PFSK-1 (cell line): ENCODE measurements around the gene ZNF407.

Experiments used
- FOXP2 ChIP-seq: optimal IDR thresholded peaks from 2 replicates; pipeline ENCODE3; 2011; ENCODE audit warnings: borderline replicate concordance, control low read depth, inconsistent platforms; ENCODE audit not compliant: insufficient read depth; ENCODE audit errors: extremely low read length, extremely low read depth
- POLR2AphosphoS5 ChIP-seq: IDR thresholded peaks from 2 replicates; pipeline ENCODE4 v1.6.1; 2012; ENCODE audit warnings: low read depth, mild to moderate bottlenecking, control low read depth, low read length, moderate library complexity
- SIN3A ChIP-seq: IDR thresholded peaks from 2 replicates; pipeline ENCODE4 v1.6.1; 2012; ENCODE audit warnings: mild to moderate bottlenecking, low read length, moderate library complexity, borderline replicate concordance; ENCODE audit not compliant: insufficient read depth
- TAF1 ChIP-seq: IDR thresholded peaks from 2 replicates; pipeline ENCODE4 v1.6.1; 2012; ENCODE audit warnings: low read length, control low read depth, borderline replicate concordance; ENCODE audit not compliant: insufficient read depth
- TF ChIP-seq, protein P1 (sequence below), 2 experiments: IDR thresholded peaks; 2 replicates each; pipeline versions ENCODE4 v1.6.1 to v1.8.0; 2011 to 2012; ENCODE audit warnings: low read depth in 2 of 2, low read length in 2 of 2, control low read depth in 1 of 2, inconsistent platforms in 1 of 2, mild to moderate bottlenecking in 1 of 2, moderate library complexity in 1 of 2; ENCODE audit not compliant: insufficient read depth in 1 of 2

The ZNF407 gene

DNA sequence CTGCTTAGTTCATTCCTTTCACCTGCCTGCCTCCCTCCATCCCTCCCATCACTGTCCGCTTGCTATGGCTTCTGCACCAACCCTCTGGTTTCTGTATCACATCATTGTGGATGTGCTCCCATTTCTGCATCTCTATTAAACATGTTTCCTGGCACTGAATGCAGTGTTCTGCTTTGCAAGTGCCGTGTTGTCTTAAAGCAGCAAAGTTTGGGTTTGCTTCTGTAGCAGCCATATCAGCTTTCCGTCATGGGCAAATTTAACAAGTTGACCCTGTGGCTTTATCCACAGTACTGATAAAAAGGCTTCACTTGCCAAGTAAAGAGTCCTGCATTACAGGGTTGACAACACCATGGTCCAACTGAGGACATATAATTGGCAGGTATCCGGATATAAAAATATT, 445.8 kb downstream of the ZNF407 start:
- TF ChIP-seq SIN3A (no peak), TAF1 (no peak), FOXP2 (no peak), POLR2AphosphoS5 (no peak)
- TF ChIP-seq, protein P1, sequence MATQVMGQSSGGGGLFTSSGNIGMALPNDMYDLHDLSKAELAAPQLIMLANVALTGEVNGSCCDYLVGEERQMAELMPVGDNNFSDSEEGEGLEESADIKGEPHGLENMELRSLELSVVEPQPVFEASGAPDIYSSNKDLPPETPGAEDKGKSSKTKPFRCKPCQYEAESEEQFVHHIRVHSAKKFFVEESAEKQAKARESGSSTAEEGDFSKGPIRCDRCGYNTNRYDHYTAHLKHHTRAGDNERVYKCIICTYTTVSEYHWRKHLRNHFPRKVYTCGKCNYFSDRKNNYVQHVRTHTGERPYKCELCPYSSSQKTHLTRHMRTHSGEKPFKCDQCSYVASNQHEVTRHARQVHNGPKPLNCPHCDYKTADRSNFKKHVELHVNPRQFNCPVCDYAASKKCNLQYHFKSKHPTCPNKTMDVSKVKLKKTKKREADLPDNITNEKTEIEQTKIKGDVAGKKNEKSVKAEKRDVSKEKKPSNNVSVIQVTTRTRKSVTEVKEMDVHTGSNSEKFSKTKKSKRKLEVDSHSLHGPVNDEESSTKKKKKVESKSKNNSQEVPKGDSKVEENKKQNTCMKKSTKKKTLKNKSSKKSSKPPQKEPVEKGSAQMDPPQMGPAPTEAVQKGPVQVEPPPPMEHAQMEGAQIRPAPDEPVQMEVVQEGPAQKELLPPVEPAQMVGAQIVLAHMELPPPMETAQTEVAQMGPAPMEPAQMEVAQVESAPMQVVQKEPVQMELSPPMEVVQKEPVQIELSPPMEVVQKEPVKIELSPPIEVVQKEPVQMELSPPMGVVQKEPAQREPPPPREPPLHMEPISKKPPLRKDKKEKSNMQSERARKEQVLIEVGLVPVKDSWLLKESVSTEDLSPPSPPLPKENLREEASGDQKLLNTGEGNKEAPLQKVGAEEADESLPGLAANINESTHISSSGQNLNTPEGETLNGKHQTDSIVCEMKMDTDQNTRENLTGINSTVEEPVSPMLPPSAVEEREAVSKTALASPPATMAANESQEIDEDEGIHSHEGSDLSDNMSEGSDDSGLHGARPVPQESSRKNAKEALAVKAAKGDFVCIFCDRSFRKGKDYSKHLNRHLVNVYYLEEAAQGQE (IDR thresholded peaks at IDR 0.05; ENCODE audit: insufficient read depth in 1 of 2, low read depth in 2 of 2, low read length in 2 of 2) = no peak

GRCh38 chr18:75044296-75044695, 446.6 kb downstream of the ZNF407 start:
- TF ChIP-seq FOXP2 (no peak), SIN3A (no peak), TAF1 (no peak)
- TF ChIP-seq, protein P1 (IDR thresholded peaks at IDR 0.05; ENCODE audit: insufficient read depth in 1 of 2, low read depth in 2 of 2, low read length in 2 of 2) = no peak

- TF ChIP-seq TAF1 = no peak
- no peak for TF ChIP-seq POLR2AphosphoS5
- no peak for TF ChIP-seq SIN3A
- no peak for TF ChIP-seq FOXP2
- TF ChIP-seq, protein P1 (IDR thresholded peaks at IDR 0.05; ENCODE audit: insufficient read depth in 1 of 2, low read depth in 2 of 2, low read length in 2 of 2) = no peak
Measured at GRCh38 chr18:75044791-75045190, 447.1 kb downstream of the ZNF407 start.

DNA sequence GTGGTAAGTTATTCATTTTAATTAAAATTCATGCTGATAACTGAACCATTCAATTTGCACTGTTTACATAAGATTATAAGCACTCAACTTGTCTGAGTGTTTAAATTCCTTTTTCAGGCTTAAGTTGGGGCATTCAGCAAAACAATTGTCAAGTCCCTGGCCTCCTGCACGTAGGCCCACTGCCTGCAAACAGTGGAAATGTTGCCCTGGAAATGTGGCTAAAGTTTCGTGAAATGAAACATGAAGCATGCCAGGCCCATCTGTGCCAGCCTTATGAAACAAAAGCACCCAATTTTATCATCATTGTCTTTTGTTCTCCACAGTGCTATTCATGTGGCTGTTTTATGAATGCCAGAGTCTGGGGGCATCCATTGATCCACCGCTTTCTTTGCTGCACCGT, 447.6 kb downstream of the ZNF407 start:
- no peak for TF ChIP-seq TAF1
- no peak for TF ChIP-seq FOXP2
- TF ChIP-seq POLR2AphosphoS5 = no peak
- TF ChIP-seq, protein P1 (IDR thresholded peaks at IDR 0.05; ENCODE audit: insufficient read depth in 1 of 2, low read depth in 2 of 2, low read length in 2 of 2) = no peak
- no peak for TF ChIP-seq SIN3A

DNA sequence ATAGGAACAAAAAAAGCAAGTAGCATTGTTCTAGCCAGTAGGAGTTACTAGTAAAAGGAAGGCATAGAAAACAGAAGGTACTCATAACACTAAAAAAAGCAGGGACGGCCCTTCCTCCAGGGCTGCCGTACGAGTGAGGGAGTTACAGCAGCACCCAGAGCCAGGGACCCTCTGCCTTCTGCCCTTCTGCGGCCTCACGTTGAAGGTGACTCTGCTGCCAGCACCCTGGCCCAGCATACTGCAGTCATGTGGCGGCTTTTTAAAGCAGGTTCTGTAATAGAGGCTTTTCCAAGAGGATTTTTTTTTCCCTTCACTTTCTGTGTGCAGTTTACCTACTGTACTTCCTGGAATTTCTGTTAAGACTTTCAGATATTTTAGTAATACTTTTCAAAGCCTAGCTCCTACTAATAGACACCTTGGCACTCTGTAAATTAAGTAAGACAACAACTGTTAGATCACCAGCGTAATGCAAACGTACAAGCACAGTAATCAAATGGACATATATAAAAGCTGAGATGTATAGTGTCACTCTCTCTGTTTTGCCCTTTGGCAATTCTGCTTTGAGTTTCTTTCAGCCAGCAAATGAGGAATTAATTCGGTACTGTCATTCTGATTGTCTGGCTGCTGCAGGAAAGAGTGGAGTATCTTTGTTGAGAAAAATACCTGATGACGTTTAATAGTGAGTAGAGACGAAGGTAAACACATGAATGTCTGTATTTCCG, 449.7 kb downstream of the ZNF407 start:
- no peak for TF ChIP-seq SIN3A
- no peak for TF ChIP-seq FOXP2
- TF ChIP-seq, protein P1 (IDR thresholded peaks at IDR 0.05; ENCODE audit: insufficient read depth in 1 of 2, low read depth in 2 of 2, low read length in 2 of 2) = no peak
- TF ChIP-seq TAF1 = no peak
- TF ChIP-seq POLR2AphosphoS5 = no peak
